22Rv1 (cell line): ENCODE data around the gene IL2.

Experiments
- H3K27ac ChIP-seq: fragments of 450-650 bp; 2 replicates; pipeline ENCODE4 v1.5.1; 2017
- ZFX ChIP-seq: fragments of 450-650 bp; IDR thresholded peaks from 2 replicates; pipeline ENCODE4 v1.6.1; 2017; ENCODE audit warnings: antibody characterized with exemption, borderline replicate concordance
- TF ChIP-seq, protein P1 (sequence below): fragments of 450-650 bp; IDR thresholded peaks from 2 replicates; pipeline ENCODE4 v1.5.1; 2017; ENCODE audit warnings: mild to moderate bottlenecking

Gene IL2

DNA sequence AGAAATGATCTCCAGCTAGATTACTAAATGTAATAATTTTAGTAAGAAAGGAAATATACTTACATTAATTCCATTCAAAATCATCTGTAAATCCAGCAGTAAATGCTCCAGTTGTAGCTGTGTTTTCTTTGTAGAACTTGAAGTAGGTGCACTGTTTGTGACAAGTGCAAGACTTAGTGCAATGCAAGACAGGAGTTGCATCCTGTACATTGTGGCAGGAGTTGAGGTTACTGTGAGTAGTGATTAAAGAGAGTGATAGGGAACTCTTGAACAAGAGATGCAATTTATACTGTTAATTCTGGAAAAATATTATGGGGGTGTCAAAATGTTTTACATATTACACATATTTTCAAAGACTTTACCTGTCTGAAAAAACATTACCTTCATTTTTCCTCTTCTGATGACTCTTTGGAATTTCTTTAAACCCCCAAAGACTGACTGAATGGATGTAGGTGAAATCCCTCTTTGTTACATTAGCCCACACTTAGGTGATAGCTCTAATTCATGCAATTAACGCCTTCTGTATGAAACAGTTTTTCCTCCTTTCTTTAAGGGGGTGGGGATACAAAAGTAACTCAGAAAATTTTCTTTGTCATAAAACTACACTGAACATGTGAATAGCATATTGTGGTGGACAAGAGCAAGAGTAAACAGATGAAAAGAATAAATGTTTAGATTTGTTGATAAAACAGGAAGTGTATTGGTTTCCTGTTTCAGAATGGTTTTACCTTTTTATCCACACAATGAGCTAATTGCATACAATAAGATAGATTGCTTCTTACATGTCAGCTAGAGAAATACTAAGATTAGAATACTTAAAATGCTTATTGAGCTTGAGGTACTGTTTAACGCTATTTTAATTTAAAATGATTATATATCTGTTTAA, at the start of gene IL2:
IL2 (minus strand) TSS at position 495 of the 886 bp plus-strand sequence; CDS start at position 210, 285 bp downstream.
- TF ChIP-seq, protein P1, sequence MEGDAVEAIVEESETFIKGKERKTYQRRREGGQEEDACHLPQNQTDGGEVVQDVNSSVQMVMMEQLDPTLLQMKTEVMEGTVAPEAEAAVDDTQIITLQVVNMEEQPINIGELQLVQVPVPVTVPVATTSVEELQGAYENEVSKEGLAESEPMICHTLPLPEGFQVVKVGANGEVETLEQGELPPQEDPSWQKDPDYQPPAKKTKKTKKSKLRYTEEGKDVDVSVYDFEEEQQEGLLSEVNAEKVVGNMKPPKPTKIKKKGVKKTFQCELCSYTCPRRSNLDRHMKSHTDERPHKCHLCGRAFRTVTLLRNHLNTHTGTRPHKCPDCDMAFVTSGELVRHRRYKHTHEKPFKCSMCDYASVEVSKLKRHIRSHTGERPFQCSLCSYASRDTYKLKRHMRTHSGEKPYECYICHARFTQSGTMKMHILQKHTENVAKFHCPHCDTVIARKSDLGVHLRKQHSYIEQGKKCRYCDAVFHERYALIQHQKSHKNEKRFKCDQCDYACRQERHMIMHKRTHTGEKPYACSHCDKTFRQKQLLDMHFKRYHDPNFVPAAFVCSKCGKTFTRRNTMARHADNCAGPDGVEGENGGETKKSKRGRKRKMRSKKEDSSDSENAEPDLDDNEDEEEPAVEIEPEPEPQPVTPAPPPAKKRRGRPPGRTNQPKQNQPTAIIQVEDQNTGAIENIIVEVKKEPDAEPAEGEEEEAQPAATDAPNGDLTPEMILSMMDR: no peak
- no peak for TF ChIP-seq ZFX
- H3K27ac ChIP-seq: no peak within 1 kb of the TSS

GRCh38 chr4:122503214-122503613, 46.7 kb upstream of the IL2 start:
- TF ChIP-seq, protein P1: no peak
- no peak for TF ChIP-seq ZFX
- no peak overlapping the region for H3K27ac ChIP-seq

GRCh38 chr4:122500852-122501501, 44.5 kb upstream of the IL2 start:
- no peak for TF ChIP-seq ZFX
- TF ChIP-seq, protein P1: no peak
- H3K27ac ChIP-seq: no peak overlapping the region

- TF ChIP-seq ZFX: no peak
- TF ChIP-seq, protein P1: no peak
- no peak overlapping the region for H3K27ac ChIP-seq
Measured at GRCh38 chr4:122489061-122489460, 32.5 kb upstream of the IL2 start.

GRCh38 chr4:122483481-122483880, 27.0 kb upstream of the IL2 start:
- TF ChIP-seq, protein P1: no peak
- no peak for TF ChIP-seq ZFX
- no peak overlapping the region for H3K27ac ChIP-seq

- H3K27ac ChIP-seq: no peak overlapping the region
- no peak for TF ChIP-seq ZFX
- TF ChIP-seq, protein P1: no peak
Measured at GRCh38 chr4:122481766-122482405, 25.4 kb upstream of the IL2 start.
